K562 (cell line): Measurements from ENCODE around the gene TRMT2A. TPM values are rescaled to one million over a fixed set of nuclear protein-coding genes. Genes with fewer than 3 reads are reported as not detected.

Source experiments
- ELF2 ChIP-seq: fragments of 250-450 bp; sonication (Bioruptor Pico); IDR thresholded peaks from 2 replicates; pipeline ENCODE4 v1.5.0; 2021; ENCODE audit warnings: mild to moderate bottlenecking
- JUND ChIP-seq, 2 experiments: IDR thresholded peaks; 2 replicates in 1 of 2; 3 replicates in 1 of 2; pipeline ENCODE4 v1.6.1; 2011; ENCODE audit warnings: borderline replicate concordance in 2 of 2, low read depth in 2 of 2, low read length in 2 of 2, improper control_type of control experiment in 1 of 2, missing biosample characterization in 1 of 2, missing genetic modification characterization in 1 of 2, missing genetic modification reagents in 1 of 2
- MYNN ChIP-seq, 2 experiments: sonication (generic); formaldehyde crosslinking in 1 of 2; IDR thresholded peaks; 2 replicates each; pipeline versions ENCODE4 v1.5.0 to v1.6.1; 2016 to 2020; ENCODE audit warnings: antibody characterized with exemption in 1 of 2, missing genetic modification reagents in 1 of 2
- POLR2G ChIP-seq: fragments of 200-400 bp; formaldehyde crosslinking; IDR thresholded peaks from 2 replicates; pipeline ENCODE4 v1.6.1; 2017; ENCODE audit warnings: low read depth, mild to moderate bottlenecking, antibody characterized with exemption, low read length, moderate library complexity
- PRPF4 ChIP-seq: fragments of 200-400 bp; formaldehyde crosslinking; IDR thresholded peaks from one replicate; pipeline ENCODE4 v1.6.1; 2017; ENCODE audit warnings: low read length, low read depth, mild to moderate bottlenecking; ENCODE audit not compliant: insufficient read depth, poor library complexity, severe bottlenecking
- RBFOX2 ChIP-seq: fragments of 200-400 bp; formaldehyde crosslinking; IDR thresholded peaks from 2 replicates; pipeline ENCODE4 v1.6.1; 2017; ENCODE audit warnings: low read depth, mild to moderate bottlenecking, low read length, moderate library complexity
- RBM25 ChIP-seq: fragments of 200-400 bp; formaldehyde crosslinking; IDR thresholded peaks from 2 replicates; pipeline ENCODE4 v1.6.1; 2018; ENCODE audit warnings: low read length, low read depth, moderate library complexity; ENCODE audit not compliant: severe bottlenecking
- ZNF347 ChIP-seq: fragments of 450-650 bp; formaldehyde crosslinking; IDR thresholded peaks from 2 replicates; pipeline ENCODE4 v1.4.0; 2020; ENCODE audit warnings: low read depth, mild to moderate bottlenecking, moderate library complexity
- polyA plus RNA-seq, 8 experiments: library from polyadenylated mRNA; depleted of rRNA in 4 of 8; stranded (reverse) in 5 of 8; unstranded in 3 of 8; fragments of >200 nt; fragmentation: Nextera tagmentation in 2 of 8; fragmentation: Illumina TruSeq in 1 of 8; extraction: Ambion mirVana in 2 of 8; extraction: Trizol in 1 of 8; gene quantifications; 2 replicates each; pipeline versions ENCODE4 v1.2.1 to v1.2.3, GENCODE V29; 2011 to 2014; ENCODE audit warnings: inconsistent platforms in 1 of 8, missing spikeins in 1 of 8
- total RNA-seq, 7 experiments: library from RNA; depleted of rRNA in 6 of 7; stranded (reverse); fragments of >200 nt in 6 of 7; fragmentation: Illumina TruSeq in 2 of 7; extraction: Trizol in 2 of 7; gene quantifications; 2 replicates each; pipeline versions ENCODE4 v1.2.1 to v1.2.3, GENCODE V29; 2011 to 2021; ENCODE audit warnings: low replicate concordance in 1 of 7
- TF ChIP-seq, protein P1 (sequence below): fragments of 250-450 bp; sonication (Bioruptor Pico); IDR thresholded peaks from 2 replicates; pipeline ENCODE4 v1.8.0; 2022; ENCODE audit warnings: moderate library complexity, mild to moderate bottlenecking, inconsistent platforms
- TF ChIP-seq, protein P2 (sequence below): fragments of 450-650 bp; IDR thresholded peaks from 2 replicates; pipeline ENCODE4 v1.6.1; 2016; ENCODE audit warnings: antibody characterized with exemption
- TF ChIP-seq, protein P3 (sequence below), 2 experiments: IDR thresholded peaks in 1 of 2; conservative IDR thresholded peaks in 1 of 2; 2 replicates each; pipeline ENCODE4 v1.6.1; 2016; ENCODE audit warnings: low read depth in 2 of 2, mild to moderate bottlenecking in 1 of 2, missing compliant biosample characterization in 1 of 2, missing genetic modification characterization in 1 of 2, moderate library complexity in 1 of 2
- TF ChIP-seq, protein P4 (sequence below): fragments of 450-650 bp; formaldehyde crosslinking; conservative IDR thresholded peaks from 2 replicates; pipeline ENCODE4 v1.4.0; 2022; ENCODE audit warnings: mild to moderate bottlenecking, missing genetic modification characterization

The TRMT2A gene
- total and polyA plus RNA-seq, 9 of the 15 experiments (the other 6 are each of a cell fraction or from before 2014, with no cell fraction given), result 1.6 to 265 (median 140) TPM

DNA sequence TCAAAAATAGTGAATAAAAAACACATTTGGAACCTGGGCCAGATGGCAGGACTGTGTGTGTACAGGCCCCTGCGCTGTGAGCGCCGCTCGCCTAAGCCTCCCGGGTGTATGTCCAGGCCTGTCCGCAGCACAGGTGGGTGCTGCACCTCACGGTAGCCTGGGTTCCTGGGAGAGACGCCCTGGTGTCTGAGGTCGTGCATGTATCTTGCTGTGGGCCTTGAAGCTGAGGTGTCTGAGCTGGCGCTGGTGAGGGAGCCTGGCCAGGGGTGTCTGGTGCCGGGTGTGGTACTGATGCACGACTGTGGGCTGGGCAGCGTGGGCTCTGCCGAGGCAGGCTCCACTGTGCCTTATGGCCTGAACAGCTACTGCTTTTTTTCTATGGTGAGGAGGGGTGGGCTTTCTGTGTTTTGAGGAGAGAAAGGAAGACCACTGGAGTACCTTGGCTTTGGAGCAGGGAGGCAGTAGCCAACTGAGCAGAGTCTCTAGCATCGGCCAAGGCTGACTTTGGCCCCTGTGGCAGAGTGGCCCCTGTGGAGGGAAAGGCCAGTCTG lies 10.4 kb upstream of the TRMT2A start (continued):
- TF ChIP-seq, protein P1, sequence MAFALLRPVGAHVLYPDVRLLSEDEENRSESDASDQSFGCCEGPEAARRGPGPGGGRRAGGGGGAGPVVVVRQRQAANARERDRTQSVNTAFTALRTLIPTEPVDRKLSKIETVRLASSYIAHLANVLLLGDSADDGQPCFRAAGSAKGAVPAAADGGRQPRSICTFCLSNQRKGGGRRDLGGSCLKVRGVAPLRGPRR (CRISPR knock-in tag), result peak; percentile 14; the same call in 1 of the 2 replicates
- no peak for TF ChIP-seq PRPF4
- TF ChIP-seq JUND (IDR thresholded peaks at IDR 0.05; ENCODE audit: borderline replicate concordance, low read depth, low read length), result no peak
- 0 out of 3 replicates have a peak, but pooled peaks have one; percentile 19 for TF ChIP-seq JUND (tag; IDR thresholded peaks at IDR 0.05; ENCODE audit: borderline replicate concordance, low read depth, low read length)
- no peak for TF ChIP-seq RBM25
- TF ChIP-seq ZNF347 (CRISPR knock-in tag), result peak; percentile 51; the same call in 1 of the 2 replicates
- TF ChIP-seq, protein P2, sequence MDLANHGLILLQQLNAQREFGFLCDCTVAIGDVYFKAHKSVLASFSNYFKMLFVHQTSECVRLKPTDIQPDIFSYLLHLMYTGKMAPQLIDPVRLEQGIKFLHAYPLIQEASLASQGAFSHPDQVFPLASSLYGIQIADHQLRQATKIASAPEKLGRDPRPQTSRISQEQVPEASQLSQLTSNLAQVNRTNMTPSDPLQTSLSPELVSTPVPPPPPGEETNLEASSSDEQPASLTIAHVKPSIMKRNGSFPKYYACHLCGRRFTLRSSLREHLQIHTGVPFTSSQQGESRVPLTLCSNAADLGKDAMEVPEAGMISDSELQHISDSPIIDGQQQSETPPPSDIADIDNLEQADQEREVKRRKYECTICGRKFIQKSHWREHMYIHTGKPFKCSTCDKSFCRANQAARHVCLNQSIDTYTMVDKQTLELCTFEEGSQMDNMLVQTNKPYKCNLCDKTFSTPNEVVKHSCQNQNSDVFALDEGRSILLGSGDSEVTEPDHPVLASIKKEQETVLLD, result no peak
- TF ChIP-seq MYNN (IDR thresholded peaks at IDR 0.05), result peak; percentile 41; the same call in 1 of the 2 replicates
- TF ChIP-seq MYNN (CRISPR knock-in tag; IDR thresholded peaks at IDR 0.05), result no peak
- TF ChIP-seq, protein P3, sequence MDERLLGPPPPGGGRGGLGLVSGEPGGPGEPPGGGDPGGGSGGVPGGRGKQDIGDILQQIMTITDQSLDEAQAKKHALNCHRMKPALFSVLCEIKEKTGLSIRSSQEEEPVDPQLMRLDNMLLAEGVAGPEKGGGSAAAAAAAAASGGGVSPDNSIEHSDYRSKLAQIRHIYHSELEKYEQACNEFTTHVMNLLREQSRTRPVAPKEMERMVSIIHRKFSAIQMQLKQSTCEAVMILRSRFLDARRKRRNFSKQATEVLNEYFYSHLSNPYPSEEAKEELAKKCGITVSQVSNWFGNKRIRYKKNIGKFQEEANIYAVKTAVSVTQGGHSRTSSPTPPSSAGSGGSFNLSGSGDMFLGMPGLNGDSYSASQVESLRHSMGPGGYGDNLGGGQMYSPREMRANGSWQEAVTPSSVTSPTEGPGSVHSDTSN (CRISPR knock-in tag; IDR thresholded peaks at IDR 0.05; ENCODE audit: low read depth), result no peak
- TF ChIP-seq, protein P3 (tag; conservative IDR thresholded peaks at IDR 0.05; ENCODE audit: low read depth), result no peak
- TF ChIP-seq, protein P4, sequence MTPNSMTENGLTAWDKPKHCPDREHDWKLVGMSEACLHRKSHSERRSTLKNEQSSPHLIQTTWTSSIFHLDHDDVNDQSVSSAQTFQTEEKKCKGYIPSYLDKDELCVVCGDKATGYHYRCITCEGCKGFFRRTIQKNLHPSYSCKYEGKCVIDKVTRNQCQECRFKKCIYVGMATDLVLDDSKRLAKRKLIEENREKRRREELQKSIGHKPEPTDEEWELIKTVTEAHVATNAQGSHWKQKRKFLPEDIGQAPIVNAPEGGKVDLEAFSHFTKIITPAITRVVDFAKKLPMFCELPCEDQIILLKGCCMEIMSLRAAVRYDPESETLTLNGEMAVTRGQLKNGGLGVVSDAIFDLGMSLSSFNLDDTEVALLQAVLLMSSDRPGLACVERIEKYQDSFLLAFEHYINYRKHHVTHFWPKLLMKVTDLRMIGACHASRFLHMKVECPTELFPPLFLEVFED (CRISPR knock-in tag), result peak; percentile 82
- peak; percentile 79 for TF ChIP-seq POLR2G
- TF ChIP-seq ELF2 (CRISPR knock-in tag), result 0 out of 2 replicates have a peak, but pooled peaks have one; percentile 18
- peak; percentile 71 for TF ChIP-seq RBFOX2
